GM23338 (cell line): ENCODE data around the gene PIBF1.

Experiments used
- CTCF ChIP-seq, 2 experiments: fragments of 200-600 bp in 1 of 2; sonication (generic) in 1 of 2; conservative IDR thresholded peaks; 2 replicates each; pipeline versions ENCODE4 v1.5.1 to v1.6.1; 2016 to 2017; ENCODE audit warnings: antibody characterized with exemption in 2 of 2, low read depth in 2 of 2, mild to moderate bottlenecking in 2 of 2, moderate library complexity in 1 of 2
- EZH2 ChIP-seq: fragments of 200-600 bp; sonication (generic); IDR thresholded peaks from one replicate; pipeline ENCODE4 v1.8.0; 2017; ENCODE audit warnings: antibody characterized with exemption, mild to moderate bottlenecking, low read depth; ENCODE audit not compliant: unreplicated experiment
- EZH2phosphoT487 ChIP-seq: fragments of 200-600 bp; sonication (generic); IDR thresholded peaks from one replicate; pipeline ENCODE4 v1.8.1; 2018; ENCODE audit warnings: antibody characterized with exemption; ENCODE audit not compliant: unreplicated experiment
- JUNB ChIP-seq: IDR thresholded peaks from one replicate; pipeline ENCODE4 v1.6.1; 2016; ENCODE audit warnings: antibody characterized with exemption; ENCODE audit not compliant: unreplicated experiment
- POLR2AphosphoS5 ChIP-seq: IDR thresholded peaks from 2 replicates; pipeline ENCODE4 v1.6.1; 2016; ENCODE audit warnings: antibody characterized with exemption, low read depth
- REST ChIP-seq: IDR thresholded peaks from one replicate; pipeline ENCODE4 v1.6.1; 2018; ENCODE audit warnings: antibody characterized with exemption; ENCODE audit not compliant: unreplicated experiment
- ZNF114 ChIP-seq: fragments of 250-450 bp; sonication (Bioruptor Pico); IDR thresholded peaks from 2 replicates; pipeline ENCODE4 v1.5.0; 2020; ENCODE audit warnings: mild to moderate bottlenecking, moderate library complexity
- ZNF331 ChIP-seq: fragments of 250-450 bp; sonication (Bioruptor Pico); IDR thresholded peaks from 2 replicates; pipeline ENCODE4 v1.5.0; 2020; ENCODE audit warnings: low read depth, mild to moderate bottlenecking, moderate library complexity

- no peak for TF ChIP-seq CTCF (conservative IDR thresholded peaks at IDR 0.05; ENCODE audit: low read depth in 2 of 2)
- no peak for TF ChIP-seq EZH2
- TF ChIP-seq JUNB, result no peak
- TF ChIP-seq ZNF331 (CRISPR knock-in tag), result no peak
- TF ChIP-seq REST, result no peak
- no peak for TF ChIP-seq EZH2phosphoT487
- no peak for TF ChIP-seq POLR2AphosphoS5
- no peak for TF ChIP-seq ZNF114 (CRISPR knock-in tag)
Observed at GRCh38 chr13:72985610-72986009, 203.7 kb downstream of the PIBF1 start.
